GM12878 (cell line): Measurements from ENCODE around the gene ZSWIM7. TPM values are rescaled to one million over a fixed set of nuclear protein-coding genes. Genes with fewer than 3 reads are reported as not detected.

ENCODE experiments used
- polyA plus RNA-seq, 11 experiments: library from polyadenylated mRNA; depleted of rRNA in 4 of 11; unstranded in 6 of 11; stranded (reverse) in 5 of 11; fragments of >200 nt; fragmentation: Nextera tagmentation in 4 of 11; fragmentation: Illumina TruSeq in 1 of 11; extraction: Ambion mirVana in 4 of 11; extraction: Trizol in 1 of 11; gene quantifications; 1 replicate in 1 of 11; 2 replicates in 10 of 11; pipeline versions ENCODE4 v1.2.1 to v1.2.3, GENCODE V29; 2011 to 2016; ENCODE audit warnings: inconsistent platforms in 2 of 11, missing spikeins in 2 of 11, low read depth in 1 of 11
- total RNA-seq, 4 experiments: library from RNA; depleted of rRNA in 3 of 4; stranded (reverse); fragments of >200 nt in 3 of 4; fragmentation: Illumina TruSeq in 1 of 4; extraction: Trizol in 1 of 4; gene quantifications; 2 replicates each; pipeline versions ENCODE4 v1.2.1 to v1.2.3, GENCODE V29; 2013 to 2021
- TF ChIP-seq, protein P1 (sequence below): fragments of 450-650 bp; IDR thresholded peaks from 2 replicates; pipeline ENCODE4 v1.6.1; 2016; ENCODE audit warnings: mild to moderate bottlenecking

The ZSWIM7 gene
- total and polyA plus RNA-seq, 10 of the 15 experiments (the other 5 are each of a cell fraction or from before 2014, with no cell fraction given) = 7.0 to 26.6 (median 9.9) TPM

DNA sequence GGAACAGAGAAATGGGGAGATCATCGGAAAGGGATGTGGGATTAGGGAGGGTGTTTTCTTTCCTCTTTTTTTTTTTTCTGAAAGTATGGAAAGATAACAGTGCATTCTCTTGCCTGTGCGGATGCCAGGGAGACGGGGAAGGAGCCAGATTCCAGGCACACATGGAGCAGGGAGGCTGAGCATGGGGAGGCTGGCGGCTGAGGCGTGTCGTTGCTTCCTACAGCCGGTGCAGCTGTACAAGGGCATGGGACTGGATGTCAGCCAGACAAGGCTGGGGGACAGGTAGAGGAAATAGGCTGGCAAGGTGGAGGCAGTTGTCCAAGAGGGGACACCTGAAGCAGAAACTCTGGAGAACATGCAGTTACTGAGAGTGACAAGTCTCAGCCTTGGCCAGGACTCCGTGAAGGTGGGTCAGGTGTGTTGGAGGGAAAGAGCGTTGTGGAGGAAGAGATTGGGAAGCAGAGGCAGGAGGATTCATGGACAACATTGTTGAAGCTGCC, 71.2 kb downstream of the ZSWIM7 start (continued):
- TF ChIP-seq, protein P1, sequence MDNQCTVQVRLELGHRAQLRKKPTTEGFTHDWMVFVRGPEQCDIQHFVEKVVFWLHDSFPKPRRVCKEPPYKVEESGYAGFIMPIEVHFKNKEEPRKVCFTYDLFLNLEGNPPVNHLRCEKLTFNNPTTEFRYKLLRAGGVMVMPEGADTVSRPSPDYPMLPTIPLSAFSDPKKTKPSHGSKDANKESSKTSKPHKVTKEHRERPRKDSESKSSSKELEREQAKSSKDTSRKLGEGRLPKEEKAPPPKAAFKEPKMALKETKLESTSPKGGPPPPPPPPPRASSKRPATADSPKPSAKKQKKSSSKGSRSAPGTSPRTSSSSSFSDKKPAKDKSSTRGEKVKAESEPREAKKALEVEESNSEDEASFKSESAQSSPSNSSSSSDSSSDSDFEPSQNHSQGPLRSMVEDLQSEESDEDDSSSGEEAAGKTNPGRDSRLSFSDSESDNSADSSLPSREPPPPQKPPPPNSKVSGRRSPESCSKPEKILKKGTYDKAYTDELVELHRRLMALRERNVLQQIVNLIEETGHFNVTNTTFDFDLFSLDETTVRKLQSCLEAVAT = no peak
- TF ChIP-seq, all 136 proteins: peak for 0

Other genes starting within 250 kb of the ZSWIM7 start
- gene ADORA2B, start 54.6 kb downstream of the ZSWIM7 start, total RNA-seq (2014; rRNA removed) = 0.11 and 0.17 TPM in 2 replicates
- 0.14 and 0.22 TPM in 2 replicates for gene ADORA2B, start 54.6 kb downstream of the ZSWIM7 start, total RNA-seq (2014; rRNA removed; fragmentation: Illumina TruSeq; extraction: Trizol)
- gene ADORA2B, start 54.6 kb downstream of the ZSWIM7 start, total RNA-seq (2021) = 0.21 and 0.31 TPM in 2 replicates
- 0.15 and 0.19 TPM in 2 replicates for gene ADORA2B, start 54.6 kb downstream of the ZSWIM7 start, polyA plus RNA-seq (2011; rRNA removed)
- gene ADORA2B, start 54.6 kb downstream of the ZSWIM7 start, polyA plus RNA-seq (2014; fragmentation: Illumina TruSeq; extraction: Trizol) = 0.09 TPM in 1 of 2 replicates, not detected in the other
- gene ADORA2B, start 54.6 kb downstream of the ZSWIM7 start, polyA plus RNA-seq (2014; fragmentation: Nextera tagmentation; extraction: Ambion mirVana) = under 1 TPM; 0.13 to 0.16 TPM
- gene ADORA2B, start 54.6 kb downstream of the ZSWIM7 start, polyA plus RNA-seq (2014; rRNA removed) = 0.05 and 0.11 TPM in 2 replicates
- under 1 TPM; 0.35 to 0.42 TPM for gene ADORA2B, start 54.6 kb downstream of the ZSWIM7 start, polyA plus RNA-seq (2016; fragmentation: Nextera tagmentation; extraction: Ambion mirVana)
- gene TTC19, start 120 bp upstream of the ZSWIM7 start, total RNA-seq (2014; rRNA removed) = 25.1 and 28.4 TPM in 2 replicates
- 18.5 and 19.2 TPM in 2 replicates for gene TTC19, start 120 bp upstream of the ZSWIM7 start, total RNA-seq (2014; rRNA removed; fragmentation: Illumina TruSeq; extraction: Trizol)
- 18.4 and 21.2 TPM in 2 replicates for gene TTC19, start 120 bp upstream of the ZSWIM7 start, total RNA-seq (2021)
- 5.3 and 8.9 TPM in 2 replicates for gene TTC19, start 120 bp upstream of the ZSWIM7 start, polyA plus RNA-seq (2011; rRNA removed)
- 21.0 and 26.5 TPM in 2 replicates for gene TTC19, start 120 bp upstream of the ZSWIM7 start, polyA plus RNA-seq (2014; fragmentation: Illumina TruSeq; extraction: Trizol)
- gene TTC19, start 120 bp upstream of the ZSWIM7 start, polyA plus RNA-seq (2014; fragmentation: Nextera tagmentation; extraction: Ambion mirVana) = 10 to 100 TPM in 1 of 2 experiments, 1 to 10 TPM in 1; 8.3 to 12.3 TPM
- gene TTC19, start 120 bp upstream of the ZSWIM7 start, polyA plus RNA-seq (2014; rRNA removed) = 10.8 and 14.0 TPM in 2 replicates
- gene TTC19, start 120 bp upstream of the ZSWIM7 start, polyA plus RNA-seq (2016; fragmentation: Nextera tagmentation; extraction: Ambion mirVana) = 10 to 100 TPM; 26.7 to 29.8 TPM
- 71.6 and 77.3 TPM in 2 replicates for gene NCOR1, start 215.8 kb upstream of the ZSWIM7 start, total RNA-seq (2014; rRNA removed)
- 75.5 and 81.9 TPM in 2 replicates for gene NCOR1, start 215.8 kb upstream of the ZSWIM7 start, total RNA-seq (2014; rRNA removed; fragmentation: Illumina TruSeq; extraction: Trizol)
- gene NCOR1, start 215.8 kb upstream of the ZSWIM7 start, total RNA-seq (2021) = 102 and 109 TPM in 2 replicates
- 78.2 and 94.5 TPM in 2 replicates for gene NCOR1, start 215.8 kb upstream of the ZSWIM7 start, polyA plus RNA-seq (2011; rRNA removed)
- gene NCOR1, start 215.8 kb upstream of the ZSWIM7 start, polyA plus RNA-seq (2014; fragmentation: Illumina TruSeq; extraction: Trizol) = 75.0 and 81.0 TPM in 2 replicates
- 10 to 100 TPM; 34.5 to 55.1 TPM for gene NCOR1, start 215.8 kb upstream of the ZSWIM7 start, polyA plus RNA-seq (2014; fragmentation: Nextera tagmentation; extraction: Ambion mirVana)
- gene NCOR1, start 215.8 kb upstream of the ZSWIM7 start, polyA plus RNA-seq (2014; rRNA removed) = 72.8 and 83.9 TPM in 2 replicates
- gene NCOR1, start 215.8 kb upstream of the ZSWIM7 start, polyA plus RNA-seq (2016; fragmentation: Nextera tagmentation; extraction: Ambion mirVana) = 100 to 1,000 TPM; 118 to 135 TPM
- gene PIGL, start 217.5 kb upstream of the ZSWIM7 start, total RNA-seq (2014; rRNA removed) = 31.2 and 38.4 TPM in 2 replicates
- 28.0 and 29.1 TPM in 2 replicates for gene PIGL, start 217.5 kb upstream of the ZSWIM7 start, total RNA-seq (2014; rRNA removed; fragmentation: Illumina TruSeq; extraction: Trizol)
- 29.5 and 31.5 TPM in 2 replicates for gene PIGL, start 217.5 kb upstream of the ZSWIM7 start, total RNA-seq (2021)
- 44.8 and 52.5 TPM in 2 replicates for gene PIGL, start 217.5 kb upstream of the ZSWIM7 start, polyA plus RNA-seq (2011; rRNA removed)
- gene PIGL, start 217.5 kb upstream of the ZSWIM7 start, polyA plus RNA-seq (2014; fragmentation: Illumina TruSeq; extraction: Trizol) = 28.6 and 31.5 TPM in 2 replicates
- 10 to 100 TPM; 29.2 to 42.1 TPM for gene PIGL, start 217.5 kb upstream of the ZSWIM7 start, polyA plus RNA-seq (2014; fragmentation: Nextera tagmentation; extraction: Ambion mirVana)
- gene PIGL, start 217.5 kb upstream of the ZSWIM7 start, polyA plus RNA-seq (2014; rRNA removed) = 30.5 and 37.5 TPM in 2 replicates
- 10 to 100 TPM; 25.9 to 29.1 TPM for gene PIGL, start 217.5 kb upstream of the ZSWIM7 start, polyA plus RNA-seq (2016; fragmentation: Nextera tagmentation; extraction: Ambion mirVana)